Endothelial cell (in vitro differentiated cells): Measurements from ENCODE around the gene UQCRQ. TPM values are rescaled to one million over a fixed set of nuclear protein-coding genes. Genes with fewer than 3 reads are reported as not detected.

Experiments
- DNase-seq: peaks from one replicate; pipeline ENCODE4 v3.0.0; 2021; ENCODE audit warnings: low spot score
- H3K27ac Mint-ChIP-seq: one replicate; pipeline ENCODE4 v1.8.0; 2021; ENCODE audit warnings: mixed read lengths, inconsistent platforms; ENCODE audit not compliant: unreplicated experiment
- H3K27me3 Mint-ChIP-seq: one replicate; pipeline ENCODE4 v1.8.0; 2021; ENCODE audit warnings: mild to moderate bottlenecking, moderate library complexity, mixed read lengths, inconsistent platforms; ENCODE audit not compliant: unreplicated experiment
- H3K36me3 Mint-ChIP-seq: one replicate; pipeline ENCODE4 v1.8.0; 2021; ENCODE audit warnings: mild to moderate bottlenecking, low read depth, mixed read lengths, inconsistent platforms; ENCODE audit not compliant: unreplicated experiment
- H3K4me1 Mint-ChIP-seq: one replicate; pipeline ENCODE4 v1.8.0; 2021; ENCODE audit warnings: mild to moderate bottlenecking, mixed read lengths, inconsistent platforms; ENCODE audit not compliant: unreplicated experiment
- H3K4me3 Mint-ChIP-seq: one replicate; pipeline ENCODE4 v1.8.0; 2021; ENCODE audit warnings: mild to moderate bottlenecking, mixed read lengths, inconsistent platforms; ENCODE audit not compliant: unreplicated experiment
- H3K9me3 Mint-ChIP-seq: one replicate; pipeline ENCODE4 v1.8.0; 2021; ENCODE audit warnings: mixed read lengths, inconsistent platforms; ENCODE audit not compliant: unreplicated experiment
- total RNA-seq: library from RNA; stranded (reverse); fragmentation: NEBNext Ultra II Directional; extraction: Animal tissue kit (Norgen Biotek cat#: 25700); gene quantifications from one replicate; pipeline ENCODE4 v1.2.1, GENCODE V29; 2021; ENCODE audit not compliant: unreplicated experiment
- TF ChIP-seq, protein P1 (sequence below): fragments of 200-600 bp; sonication (generic); IDR thresholded peaks from one replicate; pipeline ENCODE4 v1.5.0; 2021; ENCODE audit warnings: antibody characterized with exemption; ENCODE audit not compliant: unreplicated experiment

Gene UQCRQ
- total RNA-seq, 1 donor from 2014 or later = 152 TPM

- no peak overlapping the region for H3K4me3 Mint-ChIP-seq
- peaks cover 20% of the 10 kb centered on the region for H3K4me1 Mint-ChIP-seq
- H3K27me3 Mint-ChIP-seq = peaks cover 14% of the 10 kb centered on the region
- H3K27ac Mint-ChIP-seq = peak overlapping the region; percentile 54
- H3K9me3 Mint-ChIP-seq = no peaks in the 10 kb centered on the region
- peaks cover 10% of the 10 kb centered on the region for H3K36me3 Mint-ChIP-seq
- TF ChIP-seq, protein P1, sequence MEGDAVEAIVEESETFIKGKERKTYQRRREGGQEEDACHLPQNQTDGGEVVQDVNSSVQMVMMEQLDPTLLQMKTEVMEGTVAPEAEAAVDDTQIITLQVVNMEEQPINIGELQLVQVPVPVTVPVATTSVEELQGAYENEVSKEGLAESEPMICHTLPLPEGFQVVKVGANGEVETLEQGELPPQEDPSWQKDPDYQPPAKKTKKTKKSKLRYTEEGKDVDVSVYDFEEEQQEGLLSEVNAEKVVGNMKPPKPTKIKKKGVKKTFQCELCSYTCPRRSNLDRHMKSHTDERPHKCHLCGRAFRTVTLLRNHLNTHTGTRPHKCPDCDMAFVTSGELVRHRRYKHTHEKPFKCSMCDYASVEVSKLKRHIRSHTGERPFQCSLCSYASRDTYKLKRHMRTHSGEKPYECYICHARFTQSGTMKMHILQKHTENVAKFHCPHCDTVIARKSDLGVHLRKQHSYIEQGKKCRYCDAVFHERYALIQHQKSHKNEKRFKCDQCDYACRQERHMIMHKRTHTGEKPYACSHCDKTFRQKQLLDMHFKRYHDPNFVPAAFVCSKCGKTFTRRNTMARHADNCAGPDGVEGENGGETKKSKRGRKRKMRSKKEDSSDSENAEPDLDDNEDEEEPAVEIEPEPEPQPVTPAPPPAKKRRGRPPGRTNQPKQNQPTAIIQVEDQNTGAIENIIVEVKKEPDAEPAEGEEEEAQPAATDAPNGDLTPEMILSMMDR = no peak
- no peak for DNase-seq
These were observed 2.3 kb downstream of the UQCRQ start for GRCh38 chr5:132868754-132869153.

GRCh38 chr5:132870801-132871200 lies 4.4 kb downstream of the UQCRQ start:
- TF ChIP-seq, protein P1 = no peak
- H3K4me1 Mint-ChIP-seq = peaks cover 14% of the 10 kb centered on the region
- no peak for DNase-seq
- H3K9me3 Mint-ChIP-seq = no peaks in the 10 kb centered on the region
- H3K27ac Mint-ChIP-seq = no peak overlapping the region
- H3K36me3 Mint-ChIP-seq = peaks cover 10% of the 10 kb centered on the region
- H3K4me3 Mint-ChIP-seq = no peak overlapping the region
- peaks cover 12% of the 10 kb centered on the region for H3K27me3 Mint-ChIP-seq

- peaks cover 8% of the 10 kb centered on the region for H3K4me1 Mint-ChIP-seq
- H3K4me3 Mint-ChIP-seq = no peak overlapping the region
- DNase-seq = no peak
- TF ChIP-seq, protein P1 = no peak
- no peak overlapping the region for H3K27ac Mint-ChIP-seq
- no peaks in the 10 kb centered on the region for H3K9me3 Mint-ChIP-seq
- peaks cover 10% of the 10 kb centered on the region for H3K27me3 Mint-ChIP-seq
- H3K36me3 Mint-ChIP-seq = peaks cover 10% of the 10 kb centered on the region
These were observed 5.2 kb downstream of the UQCRQ start for GRCh38 chr5:132871459-132872284.

GRCh38 chr5:132872788-132873118 lies 6.3 kb downstream of the UQCRQ start:
- Mint-ChIP-seq H3K36me3 (peaks cover 10% of the 10 kb centered on the region), H3K27ac (peak overlapping the region; percentile 78), H3K4me3 (peak overlapping the region; percentile 42), H3K9me3 (no peaks in the 10 kb centered on the region), H3K27me3 (peaks cover 10% of the 10 kb centered on the region), H3K4me1 (no peaks in the 10 kb centered on the region)
- no peak for DNase-seq
- TF ChIP-seq, protein P1 = no peak
